ENCODE data around the gene PAQR8. TPM values are rescaled to one million over a fixed set of nuclear protein-coding genes. Genes with fewer than 3 reads are reported as not detected.

Gene PAQR8
- total and polyA plus RNA-seq, 2 donors (not counting 1 experiment from before 2014, with no cell fraction given), result 2.3 to 8.5 TPM

DNA sequence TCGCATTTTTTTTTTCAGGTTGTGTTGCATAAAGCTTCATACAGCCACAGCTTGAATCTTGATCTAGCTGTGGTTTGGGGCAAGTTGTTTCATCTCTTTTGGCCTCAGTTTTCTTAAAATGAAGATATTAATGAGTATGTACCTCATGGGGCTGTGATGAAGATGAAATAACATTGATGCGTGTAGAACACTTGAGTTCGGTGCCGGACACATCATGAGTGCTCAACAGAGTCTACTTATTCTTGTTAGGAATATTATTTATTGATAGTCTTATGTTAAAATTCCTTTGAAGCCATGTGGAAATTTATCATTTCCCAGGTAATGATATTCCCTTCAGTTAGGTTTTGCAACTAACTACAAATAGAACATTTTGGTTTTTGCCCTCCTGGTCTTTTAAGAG lies 3.4 kb downstream of the PAQR8 start:
- no peak for ATAC-seq (ENCODE audit: low read depth)
- Histone ChIP-seq H3K4me3 (ENCODE audit: control extremely low read depth in 1 of 5, extremely low read depth in 1 of 5, insufficient read depth in 1 of 5, low read depth in 2 of 5, low read length in 4 of 5) (no peak overlapping the region), H3K27me3 (replicated peaks in 1 of 4; ENCODE audit: control extremely low read depth in 1 of 4, control insufficient read depth in 3 of 4, insufficient read depth in 4 of 4, low read length in 3 of 4) (no peaks in the 10 kb centered on the region), H3K79me2 (ENCODE audit: control insufficient read depth, insufficient read depth, low read length) (peaks cover 53% of the 10 kb centered on the region), H4K20me1 (ENCODE audit: control insufficient read depth, insufficient read depth, low read length, poor library complexity, severe bottlenecking) (peaks cover 14% of the 10 kb centered on the region), H3K36me3 (replicated peaks in 1 of 2; ENCODE audit: control extremely low read depth in 1 of 2, control insufficient read depth in 1 of 2, extremely low read depth in 1 of 2, insufficient read depth in 2 of 2, low read length in 1 of 2) (no peaks in the 10 kb centered on the region), H3K9ac (ENCODE audit: low read length) (no peak overlapping the region), H2AFZ (ENCODE audit: insufficient read depth, low read depth, low read length, poor library complexity, severe bottlenecking) (no peak overlapping the region), H3K9me3 (ENCODE audit: control extremely low read depth in 1 of 3, control insufficient read depth in 2 of 3, insufficient read depth in 1 of 3, low read length in 2 of 3) (no peaks in the 10 kb centered on the region), H3K4me2 (replicated peaks; ENCODE audit: low read depth, low read length, poor library complexity, severe bottlenecking) (no peak overlapping the region), H3K27ac (ENCODE audit: low read length in 2 of 2) (no peak overlapping the region), H3K4me1 (ENCODE audit: control insufficient read depth in 2 of 2, insufficient read depth in 2 of 2, low read length in 2 of 2) (peaks cover 14 to 17% of the 10 kb centered on the region in 2 donors)
- DNase-seq, result no peak
- TF ChIP-seq CTCF (IDR thresholded peaks at IDR 0.05) (no peak), EZH2 (IDR thresholded peaks at IDR 0.05; ENCODE audit: borderline replicate concordance, insufficient read depth, low read depth, low read length, poor library complexity, severe bottlenecking) (no peak)
- no peak overlapping the region for H3K27ac Mint-ChIP-seq
- H3K4me3 Mint-ChIP-seq, result no peak overlapping the region
- ChIA-PET CTCF (interaction anchor here (1.1 to 6.2 kb wide), 3 partner anchors 10 to 81 kb away, joined by 3 to 96 read pairs (median 4); partner anchors contain the start of gene MCM3), POLR2A (interaction anchor here (0.6 kb wide), 1 partner anchor 51 kb away, joined by 5 read pairs; no protein-coding TSS in a partner anchor)
- no CpG with 5 or more reads among the region's 4 CpGs for WGBS (ENCODE audit: insufficient coverage)
- no peaks in the 10 kb centered on the region for H3K9me3 Mint-ChIP-seq (ENCODE audit: insufficient read depth)
- no peaks in the 10 kb centered on the region for H3K27me3 Mint-ChIP-seq
- peaks cover 24% of the 10 kb centered on the region for H3K4me1 Mint-ChIP-seq
- intact Hi-C loops (cut with micrococcal nuclease), result no loop called here

DNA sequence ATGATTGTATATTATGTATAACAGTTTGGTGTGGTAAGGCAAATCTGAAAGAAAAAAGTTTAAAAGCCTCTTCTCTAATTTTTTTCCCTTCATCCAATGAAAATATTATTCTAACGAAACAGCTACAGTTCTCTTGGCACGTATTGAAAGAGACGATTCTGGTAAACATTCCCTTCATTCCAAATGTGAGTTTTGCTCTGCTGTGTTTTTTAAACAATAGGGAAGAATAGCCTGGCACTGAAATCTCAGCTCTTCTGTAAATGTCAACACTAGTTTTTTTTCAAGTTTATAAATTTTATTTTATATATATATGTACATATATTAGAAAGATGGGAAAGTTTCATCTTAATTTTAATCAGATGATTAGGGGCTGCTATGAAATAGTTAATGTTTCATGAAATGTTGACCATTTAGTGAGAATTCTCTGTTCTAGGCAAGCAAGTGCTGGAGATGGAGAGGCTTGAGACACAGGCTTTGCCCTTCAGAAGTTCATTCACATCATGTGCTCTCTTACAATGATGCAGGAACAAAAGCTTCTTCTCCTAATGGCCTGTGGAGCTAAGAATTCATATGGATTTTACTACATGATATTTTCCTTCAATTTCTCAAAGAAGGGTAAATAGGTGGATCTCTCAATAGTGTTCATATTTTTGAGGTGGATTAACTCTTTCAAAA lies 4.1 kb downstream of the PAQR8 start:
- Mint-ChIP-seq H3K4me1 (peaks cover 24% of the 10 kb centered on the region), H3K4me3 (no peak overlapping the region), H3K27ac (no peak overlapping the region), H3K9me3 (ENCODE audit: insufficient read depth) (no peaks in the 10 kb centered on the region), H3K27me3 (no peaks in the 10 kb centered on the region)
- intact Hi-C loops (cut with micrococcal nuclease), result no loop called here
- Histone ChIP-seq H3K79me2 (ENCODE audit: control insufficient read depth, insufficient read depth, low read length) (peaks cover 60% of the 10 kb centered on the region), H3K27ac (ENCODE audit: low read length in 2 of 2) (no peak overlapping the region), H3K4me2 (replicated peaks; ENCODE audit: low read depth, low read length, poor library complexity, severe bottlenecking) (no peak overlapping the region), H3K4me1 (ENCODE audit: control insufficient read depth in 2 of 2, insufficient read depth in 2 of 2, low read length in 2 of 2) (peaks cover 14 to 17% of the 10 kb centered on the region in 2 donors), H2AFZ (ENCODE audit: insufficient read depth, low read depth, low read length, poor library complexity, severe bottlenecking) (no peak overlapping the region), H3K36me3 (replicated peaks in 1 of 2; ENCODE audit: control extremely low read depth in 1 of 2, control insufficient read depth in 1 of 2, extremely low read depth in 1 of 2, insufficient read depth in 2 of 2, low read length in 1 of 2) (no peaks in the 10 kb centered on the region), H3K9ac (ENCODE audit: low read length) (no peak overlapping the region), H3K27me3 (replicated peaks in 1 of 4; ENCODE audit: control extremely low read depth in 1 of 4, control insufficient read depth in 3 of 4, insufficient read depth in 4 of 4, low read length in 3 of 4) (no peaks in the 10 kb centered on the region), H3K9me3 (ENCODE audit: control extremely low read depth in 1 of 3, control insufficient read depth in 2 of 3, insufficient read depth in 1 of 3, low read length in 2 of 3) (no peaks in the 10 kb centered on the region), H4K20me1 (ENCODE audit: control insufficient read depth, insufficient read depth, low read length, poor library complexity, severe bottlenecking) (peaks cover 14% of the 10 kb centered on the region), H3K4me3 (ENCODE audit: control extremely low read depth in 1 of 5, extremely low read depth in 1 of 5, insufficient read depth in 1 of 5, low read depth in 2 of 5, low read length in 4 of 5) (no peak overlapping the region)
- CTCF ChIA-PET, result interaction anchor here (0.8 to 6.2 kb wide), 4 partner anchors 9 to 81 kb away, joined by 3 to 96 read pairs (median 4); partner anchors contain the start of gene MCM3
- DNase-seq (no peak), ATAC-seq (ENCODE audit: low read depth) (no peak)
- WGBS (ENCODE audit: insufficient coverage), result no CpG with 5 or more reads among the region's 3 CpGs
- TF ChIP-seq EZH2 (IDR thresholded peaks at IDR 0.05; ENCODE audit: borderline replicate concordance, insufficient read depth, low read depth, low read length, poor library complexity, severe bottlenecking), result no peak
- no peak for TF ChIP-seq CTCF (IDR thresholded peaks at IDR 0.05)
- POLR2A ChIA-PET, result no interaction called here
